ENCODE measurements around the gene DGKQ.

DGKQ gene

DNA sequence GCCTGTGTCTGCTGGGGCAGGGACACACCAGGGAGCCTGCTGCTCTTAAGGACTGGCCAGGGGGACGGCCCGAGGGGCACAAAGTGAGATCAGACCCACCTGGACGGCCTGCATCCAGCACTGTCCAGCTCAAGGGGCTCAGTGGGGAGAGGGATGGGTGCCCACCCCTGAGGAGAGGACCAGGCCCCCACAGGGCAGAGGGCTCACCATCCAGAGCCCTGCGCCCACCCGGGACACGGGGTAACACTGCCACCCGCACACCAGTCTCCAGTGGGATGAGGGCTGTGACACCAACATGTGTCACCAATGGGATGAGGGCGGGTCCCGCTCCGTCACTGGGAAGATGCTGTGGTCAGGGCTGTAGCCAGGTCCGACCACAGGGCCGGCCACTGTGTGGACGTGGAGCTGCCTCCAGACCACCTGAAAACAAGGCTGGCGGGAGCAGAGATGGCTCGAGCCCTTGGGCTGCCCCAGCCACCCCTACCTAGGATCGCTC lies 13.2 kb downstream of the DGKQ start:
- no peak overlapping the region for H2AK5ac ChIP-seq (ENCODE audit: low read length, severe bottlenecking)
- H2BK120ac ChIP-seq (ENCODE audit: low read depth, low read length): no peak overlapping the region
- H4K8ac ChIP-seq (ENCODE audit: low read length): no peak overlapping the region
- H3K27me3 ChIP-seq (ENCODE audit: control insufficient read depth in 1 of 2, insufficient read depth in 1 of 2, low read length in 2 of 2): no peaks in the 10 kb centered on the region
- peaks cover 63 to 96% of the 10 kb centered on the region in 2 experiments for H3K36me3 ChIP-seq (ENCODE audit: control insufficient read depth in 1 of 2, insufficient read depth in 2 of 2, low read depth in 1 of 2, low read length in 2 of 2)
- no peak overlapping the region for H3K4ac ChIP-seq (ENCODE audit: low read depth in 1 of 2, low read length in 2 of 2)
- no peak overlapping the region for H3K9ac ChIP-seq (ENCODE audit: low read length)
- H3K4me2 ChIP-seq (ENCODE audit: low read length, poor library complexity, severe bottlenecking): no peak overlapping the region
- H3K4me3 ChIP-seq (ENCODE audit: insufficient read depth in 1 of 2, low read depth in 1 of 2, low read length in 2 of 2): no peak overlapping the region
- no peaks in the 10 kb centered on the region for H3K9me3 ChIP-seq (ENCODE audit: control insufficient read depth, low read length)
- no peak overlapping the region for H3K14ac ChIP-seq (ENCODE audit: low read length in 2 of 2)
- H3K4me1 ChIP-seq (ENCODE audit: control insufficient read depth, insufficient read depth, low read depth, low read length): peaks cover 6% of the 10 kb centered on the region
- H4K91ac ChIP-seq (ENCODE audit: low read length): no peak overlapping the region
- no peak overlapping the region for H3K23ac ChIP-seq (ENCODE audit: low read length in 2 of 2)
- H3K27ac ChIP-seq (ENCODE audit: low read length, poor library complexity, severe bottlenecking): no peak overlapping the region
- H2BK12ac ChIP-seq (ENCODE audit: low read length in 2 of 2): no peak overlapping the region
- 95% methylated on average over 16 of the region's 16 CpGs for WGBS
- no peak overlapping the region for H2AFZ ChIP-seq (ENCODE audit: low read depth, low read length)
- H2BK5ac ChIP-seq (ENCODE audit: low read depth, low read length, poor library complexity, severe bottlenecking): no peak overlapping the region
- H2BK15ac ChIP-seq (ENCODE audit: low read depth, poor library complexity, severe bottlenecking): no peak overlapping the region
- DNase-seq: no peak
- H3K18ac ChIP-seq (ENCODE audit: low read depth in 1 of 2, low read length in 2 of 2): no peak overlapping the region
- no peaks in the 10 kb centered on the region for H3K79me1 ChIP-seq (replicated peaks; ENCODE audit: low read length, poor library complexity, severe bottlenecking)

DNA sequence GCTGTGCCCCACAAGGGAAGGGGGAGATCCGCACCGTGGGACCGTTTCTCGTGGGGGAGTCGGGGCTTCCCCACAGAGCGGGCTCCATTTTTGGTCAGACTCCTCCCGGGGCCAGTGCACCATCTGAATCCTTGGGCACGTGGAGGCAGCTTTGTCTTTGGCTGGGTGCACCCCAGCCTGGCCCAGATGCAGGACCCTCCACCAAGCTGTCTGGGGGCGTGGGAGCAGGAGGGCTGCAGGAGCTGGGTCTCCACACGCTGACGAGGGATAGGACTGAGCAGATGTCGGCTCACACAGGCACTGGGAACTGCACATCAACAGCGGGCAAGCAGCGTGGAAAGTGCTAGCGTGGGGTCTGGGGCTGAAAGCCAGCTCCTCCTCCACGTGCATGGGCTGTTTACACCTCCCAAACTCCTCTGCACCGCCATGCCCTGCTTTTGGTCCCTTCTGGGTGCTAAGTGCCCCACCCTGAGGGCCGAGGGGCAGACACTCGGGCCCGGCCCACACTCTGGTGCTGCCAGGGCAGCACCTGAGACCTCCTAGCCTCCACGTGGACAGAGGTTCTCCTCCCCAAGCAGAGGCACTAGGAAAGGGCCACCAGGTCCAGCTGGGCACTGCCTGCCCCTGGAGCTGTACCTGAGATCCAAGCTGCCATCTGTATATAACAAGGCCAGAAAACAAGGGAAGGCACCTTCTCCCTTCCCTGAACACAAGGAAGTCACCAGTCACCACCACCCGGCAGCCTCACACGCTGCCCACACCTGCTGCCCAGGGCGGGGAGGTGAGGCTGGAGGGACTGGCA lies 13.8 kb downstream of the DGKQ start:
- H3K4me3 ChIP-seq (ENCODE audit: insufficient read depth in 1 of 2, low read depth in 1 of 2, low read length in 2 of 2): no peak overlapping the region
- no peaks in the 10 kb centered on the region for H3K27me3 ChIP-seq (ENCODE audit: control insufficient read depth in 1 of 2, insufficient read depth in 1 of 2, low read length in 2 of 2)
- no peak overlapping the region for H2AFZ ChIP-seq (ENCODE audit: low read depth, low read length)
- H2BK120ac ChIP-seq (ENCODE audit: low read depth, low read length): no peak overlapping the region
- no peak overlapping the region for H3K4me2 ChIP-seq (ENCODE audit: low read length, poor library complexity, severe bottlenecking)
- H3K9me3 ChIP-seq (ENCODE audit: control insufficient read depth, low read length): no peaks in the 10 kb centered on the region
- DNase-seq: no peak
- H2AK5ac ChIP-seq (ENCODE audit: low read length, severe bottlenecking): no peak overlapping the region
- WGBS: 92% methylated on average over 24 of the region's 24 CpGs
- peak overlapping the region; percentile 7 for H4K91ac ChIP-seq (ENCODE audit: low read length)
- no peak overlapping the region for H4K8ac ChIP-seq (ENCODE audit: low read length)
- no peaks in the 10 kb centered on the region for H3K79me1 ChIP-seq (replicated peaks; ENCODE audit: low read length, poor library complexity, severe bottlenecking)
- H3K27ac ChIP-seq (ENCODE audit: low read length, poor library complexity, severe bottlenecking): no peak overlapping the region
- peaks cover 59 to 93% of the 10 kb centered on the region in 2 experiments for H3K36me3 ChIP-seq (ENCODE audit: control insufficient read depth in 1 of 2, insufficient read depth in 2 of 2, low read depth in 1 of 2, low read length in 2 of 2)
- H3K4me1 ChIP-seq (ENCODE audit: control insufficient read depth, insufficient read depth, low read depth, low read length): peaks cover 5% of the 10 kb centered on the region
- no peak overlapping the region for H2BK15ac ChIP-seq (ENCODE audit: low read depth, poor library complexity, severe bottlenecking)
- no peak overlapping the region for H3K9ac ChIP-seq (ENCODE audit: low read length)
- H3K23ac ChIP-seq (ENCODE audit: low read length in 2 of 2): no peak overlapping the region
- H2BK5ac ChIP-seq (ENCODE audit: low read depth, low read length, poor library complexity, severe bottlenecking): no peak overlapping the region
- no peak overlapping the region for H3K14ac ChIP-seq (ENCODE audit: low read length in 2 of 2)
- H2BK12ac ChIP-seq (ENCODE audit: low read length in 2 of 2): no peak overlapping the region
- no peak overlapping the region for H3K4ac ChIP-seq (ENCODE audit: low read depth in 1 of 2, low read length in 2 of 2)
- no peak overlapping the region for H3K18ac ChIP-seq (ENCODE audit: low read depth in 1 of 2, low read length in 2 of 2)

DNA sequence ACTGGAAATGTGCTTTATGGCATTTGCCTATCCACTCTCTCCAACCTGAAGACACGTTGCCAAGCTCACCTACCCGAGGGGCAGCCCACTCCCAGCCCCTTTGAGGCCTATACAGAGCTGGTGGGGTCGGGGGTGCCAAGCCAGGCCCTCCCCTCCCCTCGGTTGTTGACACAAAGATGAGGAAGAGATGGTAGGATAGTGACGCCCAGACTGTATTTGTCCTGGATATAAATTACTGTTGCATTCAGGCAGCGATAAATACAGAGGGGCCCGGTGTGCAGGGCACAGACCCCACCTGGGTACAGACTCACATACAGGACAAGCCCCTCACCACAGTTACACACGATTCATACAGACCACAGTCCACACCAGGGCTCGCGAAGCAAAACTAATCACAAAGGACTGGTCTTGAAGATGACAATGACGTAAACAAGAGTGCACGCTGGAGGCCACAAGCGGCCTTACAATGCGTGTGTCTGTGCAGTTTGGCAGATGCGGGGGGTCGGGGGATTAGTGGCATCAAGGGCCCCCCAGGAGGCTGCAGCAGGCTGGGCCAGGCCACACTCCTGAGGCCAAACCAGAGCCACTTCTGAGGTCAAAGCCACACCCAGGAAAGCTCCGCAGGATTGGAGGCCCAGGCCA lies 14.6 kb downstream of the DGKQ start:
- H3K4ac ChIP-seq (ENCODE audit: low read depth in 1 of 2, low read length in 2 of 2): no peak overlapping the region
- no peak overlapping the region for H2AK5ac ChIP-seq (ENCODE audit: low read length, severe bottlenecking)
- no peak overlapping the region for H3K4me2 ChIP-seq (ENCODE audit: low read length, poor library complexity, severe bottlenecking)
- H3K4me3 ChIP-seq (ENCODE audit: insufficient read depth in 1 of 2, low read depth in 1 of 2, low read length in 2 of 2): no peak overlapping the region
- no peak overlapping the region for H2BK120ac ChIP-seq (ENCODE audit: low read depth, low read length)
- H3K9me3 ChIP-seq (ENCODE audit: control insufficient read depth, low read length): no peaks in the 10 kb centered on the region
- no peak overlapping the region for H3K27ac ChIP-seq (ENCODE audit: low read length, poor library complexity, severe bottlenecking)
- no peak overlapping the region for H2BK15ac ChIP-seq (ENCODE audit: low read depth, poor library complexity, severe bottlenecking)
- peaks cover 5% of the 10 kb centered on the region for H3K4me1 ChIP-seq (ENCODE audit: control insufficient read depth, insufficient read depth, low read depth, low read length)
- 87% methylated on average over 16 of the region's 17 CpGs for WGBS
- no peak overlapping the region for H3K18ac ChIP-seq (ENCODE audit: low read depth in 1 of 2, low read length in 2 of 2)
- no peak overlapping the region for H2BK5ac ChIP-seq (ENCODE audit: low read depth, low read length, poor library complexity, severe bottlenecking)
- no peak for DNase-seq
- no peak overlapping the region for H4K91ac ChIP-seq (ENCODE audit: low read length)
- no peak overlapping the region for H2AFZ ChIP-seq (ENCODE audit: low read depth, low read length)
- no peak overlapping the region for H3K23ac ChIP-seq (ENCODE audit: low read length in 2 of 2)
- H3K14ac ChIP-seq (ENCODE audit: low read length in 2 of 2): no peak overlapping the region
- H3K9ac ChIP-seq (ENCODE audit: low read length): no peak overlapping the region
- H2BK12ac ChIP-seq (ENCODE audit: low read length in 2 of 2): no peak overlapping the region
- peaks cover 60 to 86% of the 10 kb centered on the region in 2 experiments for H3K36me3 ChIP-seq (ENCODE audit: control insufficient read depth in 1 of 2, insufficient read depth in 2 of 2, low read depth in 1 of 2, low read length in 2 of 2)
- H4K8ac ChIP-seq (ENCODE audit: low read length): no peak overlapping the region
- no peaks in the 10 kb centered on the region for H3K79me1 ChIP-seq (replicated peaks; ENCODE audit: low read length, poor library complexity, severe bottlenecking)
- H3K27me3 ChIP-seq (ENCODE audit: control insufficient read depth in 1 of 2, insufficient read depth in 1 of 2, low read length in 2 of 2): no peaks in the 10 kb centered on the region

DNA sequence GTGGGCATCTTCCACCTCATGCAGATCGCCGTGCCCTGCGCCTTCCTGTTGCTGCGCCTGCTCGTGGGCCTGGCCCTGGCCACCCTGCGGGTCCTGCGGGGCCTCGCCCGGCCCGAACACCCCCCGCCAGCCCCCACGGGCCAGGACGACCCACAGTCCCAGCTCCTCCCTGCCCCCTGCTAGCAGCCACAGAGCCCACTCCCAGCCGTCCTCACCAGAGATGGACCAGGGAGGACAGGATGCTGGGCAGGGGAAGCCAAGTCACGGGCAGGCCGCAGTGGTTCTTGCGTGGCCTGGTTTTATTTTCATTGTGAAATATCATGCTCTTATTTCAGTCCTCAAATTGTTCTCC lies 15.1 kb downstream of the DGKQ start:
- H3K4me2 ChIP-seq (ENCODE audit: low read length, poor library complexity, severe bottlenecking): no peak overlapping the region
- H4K91ac ChIP-seq (ENCODE audit: low read length): no peak overlapping the region
- H2BK15ac ChIP-seq (ENCODE audit: low read depth, poor library complexity, severe bottlenecking): no peak overlapping the region
- no peaks in the 10 kb centered on the region for H3K79me1 ChIP-seq (replicated peaks; ENCODE audit: low read length, poor library complexity, severe bottlenecking)
- peak overlapping the region in 1 of 2 experiments; percentile 10 for H3K14ac ChIP-seq (ENCODE audit: low read length in 2 of 2)
- no peak overlapping the region for H3K4ac ChIP-seq (ENCODE audit: low read depth in 1 of 2, low read length in 2 of 2)
- no peak overlapping the region for H3K27ac ChIP-seq (ENCODE audit: low read length, poor library complexity, severe bottlenecking)
- no peak overlapping the region for H2BK12ac ChIP-seq (ENCODE audit: low read length in 2 of 2)
- no peak overlapping the region for H3K23ac ChIP-seq (ENCODE audit: low read length in 2 of 2)
- H3K9me3 ChIP-seq (ENCODE audit: control insufficient read depth, low read length): no peaks in the 10 kb centered on the region
- no peak overlapping the region for H3K18ac ChIP-seq (ENCODE audit: low read depth in 1 of 2, low read length in 2 of 2)
- DNase-seq: no peak
- H3K4me1 ChIP-seq (ENCODE audit: control insufficient read depth, insufficient read depth, low read depth, low read length): peaks cover 5% of the 10 kb centered on the region
- H2BK5ac ChIP-seq (ENCODE audit: low read depth, low read length, poor library complexity, severe bottlenecking): no peak overlapping the region
- 97% methylated on average over 17 of the region's 17 CpGs for WGBS
- H4K8ac ChIP-seq (ENCODE audit: low read length): no peak overlapping the region
- H3K36me3 ChIP-seq (ENCODE audit: control insufficient read depth in 1 of 2, insufficient read depth in 2 of 2, low read depth in 1 of 2, low read length in 2 of 2): peaks cover 65 to 85% of the 10 kb centered on the region in 2 experiments
- H2AFZ ChIP-seq (ENCODE audit: low read depth, low read length): no peak overlapping the region
- no peaks in the 10 kb centered on the region for H3K27me3 ChIP-seq (ENCODE audit: control insufficient read depth in 1 of 2, insufficient read depth in 1 of 2, low read length in 2 of 2)
- H2AK5ac ChIP-seq (ENCODE audit: low read length, severe bottlenecking): no peak overlapping the region
- H3K9ac ChIP-seq (ENCODE audit: low read length): no peak overlapping the region
- H2BK120ac ChIP-seq (ENCODE audit: low read depth, low read length): no peak overlapping the region
- H3K4me3 ChIP-seq (ENCODE audit: insufficient read depth in 1 of 2, low read depth in 1 of 2, low read length in 2 of 2): no peak overlapping the region
